ENCODE data around the gene TTC7B.

The TTC7B gene

GRCh38 chr14:90647473-90648005 is 168.7 kb downstream of the TTC7B start:
- no peak for DNase-seq

- DNase-seq, result no peak
These were observed 170.3 kb downstream of the TTC7B start for GRCh38 chr14:90645842-90646443.

- no peak for DNase-seq
These were observed 171.3 kb downstream of the TTC7B start for GRCh38 chr14:90644882-90645281.

- DNase-seq, result no peak
These were observed 172.1 kb downstream of the TTC7B start for GRCh38 chr14:90643982-90644670.

- peak in 1 of 14 donors; percentile 28 for DNase-seq
These were observed 173.9 kb downstream of the TTC7B start for GRCh38 chr14:90642244-90642717.

GRCh38 chr14:90641615-90642243 is 174.5 kb downstream of the TTC7B start:
- no peak for DNase-seq

- DNase-seq, result no peak
These were observed 175.1 kb downstream of the TTC7B start for GRCh38 chr14:90641168-90641567.

GRCh38 chr14:90639641-90640040 is 176.6 kb downstream of the TTC7B start:
- DNase-seq, result no peak

- DNase-seq, result no peak
These were observed 183.4 kb downstream of the TTC7B start for GRCh38 chr14:90632871-90633270.

GRCh38 chr14:90632451-90632850 is 183.8 kb downstream of the TTC7B start:
- DNase-seq, result no peak

- peak in 2 of 14 donors; percentile 15 to 18 for DNase-seq
These were observed 185.9 kb downstream of the TTC7B start for GRCh38 chr14:90630171-90630806.

GRCh38 chr14:90629471-90629870 is 186.8 kb downstream of the TTC7B start:
- DNase-seq, result no peak

- DNase-seq, result peak in 3 of 14 donors; percentile 24 to 74 (median 45)
These were observed 187.4 kb downstream of the TTC7B start for GRCh38 chr14:90628825-90629224.

- no peak for DNase-seq
These were observed 188.8 kb downstream of the TTC7B start for GRCh38 chr14:90627478-90627877.

GRCh38 chr14:90626550-90626949 is 189.7 kb downstream of the TTC7B start:
- DNase-seq, result no peak

GRCh38 chr14:90625445-90625844 is 190.8 kb downstream of the TTC7B start:
- DNase-seq, result no peak

GRCh38 chr14:90624732-90625400 is 191.4 kb downstream of the TTC7B start:
- no peak for DNase-seq

GRCh38 chr14:90624227-90624626 is 192.0 kb downstream of the TTC7B start:
- peak in 1 of 14 donors; percentile 29 for DNase-seq

GRCh38 chr14:90621201-90621600 is 195.0 kb downstream of the TTC7B start:
- DNase-seq, result no peak

GRCh38 chr14:90620568-90621077 is 195.6 kb downstream of the TTC7B start:
- peak in 1 of 14 donors; percentile 78 for DNase-seq

GRCh38 chr14:90619911-90620310 is 196.3 kb downstream of the TTC7B start:
- DNase-seq, result no peak

- DNase-seq, result no peak
These were observed 198.3 kb downstream of the TTC7B start for GRCh38 chr14:90617961-90618360.

All from C1 segment of cervical spinal cord (tissue), 14 donors.